Progenitor cell of endocrine pancreas (in vitro differentiated cells): ENCODE measurements around the gene DMBT1. TPM values are rescaled to one million over a fixed set of nuclear protein-coding genes. Genes with fewer than 3 reads are reported as not detected.

Experiments
- DNase-seq: peaks from one replicate; pipeline ENCODE4 v3.0.0; 2021; ENCODE audit warnings: low spot score; ENCODE audit not compliant: unreplicated experiment
- H3K27ac Mint-ChIP-seq: 2 replicates; pipeline ENCODE4 v1.8.0; 2021; ENCODE audit warnings: mild to moderate bottlenecking, moderate library complexity, mixed read lengths
- H3K27me3 Mint-ChIP-seq: 2 replicates; pipeline ENCODE4 v1.8.0; 2021; ENCODE audit warnings: mixed read lengths
- H3K36me3 Mint-ChIP-seq: 2 replicates; pipeline ENCODE4 v1.8.0; 2022; ENCODE audit warnings: mixed read lengths; ENCODE audit not compliant: insufficient read depth
- H3K4me1 Mint-ChIP-seq: 2 replicates; pipeline ENCODE4 v1.8.0; 2021; ENCODE audit warnings: low read depth, mixed read lengths
- H3K4me3 Mint-ChIP-seq: 2 replicates; pipeline ENCODE4 v1.8.0; 2021; ENCODE audit warnings: low read depth, mild to moderate bottlenecking, moderate library complexity, mixed read lengths
- H3K9me3 Mint-ChIP-seq: 2 replicates; pipeline ENCODE4 v1.8.0; 2021; ENCODE audit warnings: low read depth, mixed read lengths
- CTCF ChIP-seq: fragments of 200-600 bp; sonication (generic); IDR thresholded peaks from one replicate; pipeline ENCODE4 v1.5.0; 2021; ENCODE audit warnings: antibody characterized with exemption, mild to moderate bottlenecking; ENCODE audit not compliant: unreplicated experiment
- total RNA-seq: library from RNA; stranded (reverse); gene quantifications from 2 replicates; pipeline ENCODE4 v1.2.1, GENCODE V29; 2021

Gene DMBT1
- total RNA-seq, 1 donor from 2014 or later = 1.0 TPM

GRCh38 chr10:122672655-122673054 lies 112.1 kb downstream of the DMBT1 start:
- H3K4me1 Mint-ChIP-seq = peaks cover 7% of the 10 kb centered on the region
- no peaks in the 10 kb centered on the region for H3K9me3 Mint-ChIP-seq
- H3K27ac Mint-ChIP-seq = no peak overlapping the region
- DNase-seq = no peak
- no peak for TF ChIP-seq CTCF
- peaks cover 63% of the 10 kb centered on the region for H3K27me3 Mint-ChIP-seq
- H3K36me3 Mint-ChIP-seq = no peaks in the 10 kb centered on the region
- no peak overlapping the region for H3K4me3 Mint-ChIP-seq

GRCh38 chr10:122673269-122673668 lies 112.7 kb downstream of the DMBT1 start:
- Mint-ChIP-seq H3K27me3 (peaks cover 67% of the 10 kb centered on the region), H3K9me3 (no peaks in the 10 kb centered on the region), H3K27ac (no peak overlapping the region), H3K4me3 (no peak overlapping the region), H3K4me1 (peaks cover 7% of the 10 kb centered on the region), H3K36me3 (no peaks in the 10 kb centered on the region)
- DNase-seq = no peak
- no peak for TF ChIP-seq CTCF

GRCh38 chr10:122673731-122674130 lies 113.2 kb downstream of the DMBT1 start:
- Mint-ChIP-seq H3K4me1 (peaks cover 7% of the 10 kb centered on the region), H3K36me3 (no peaks in the 10 kb centered on the region), H3K27ac (no peak overlapping the region), H3K27me3 (peaks cover 71% of the 10 kb centered on the region), H3K4me3 (no peak overlapping the region), H3K9me3 (no peaks in the 10 kb centered on the region)
- DNase-seq = no peak
- TF ChIP-seq CTCF = no peak

- H3K27me3 Mint-ChIP-seq = peaks cover 79% of the 10 kb centered on the region
Observed at GRCh38 chr10:122674781-122675180, 114.2 kb downstream of the DMBT1 start.

GRCh38 chr10:122675278-122675677 lies 114.7 kb downstream of the DMBT1 start:
- H3K27ac Mint-ChIP-seq = no peak overlapping the region
- no peaks in the 10 kb centered on the region for H3K36me3 Mint-ChIP-seq
- H3K4me3 Mint-ChIP-seq = no peak overlapping the region
- peaks cover 82% of the 10 kb centered on the region for H3K27me3 Mint-ChIP-seq
- no peaks in the 10 kb centered on the region for H3K9me3 Mint-ChIP-seq
- DNase-seq = no peak
- H3K4me1 Mint-ChIP-seq = no peaks in the 10 kb centered on the region
- no peak for TF ChIP-seq CTCF

More at GRCh38 chr10:122674781-122675180, 114.2 kb downstream of the DMBT1 start:
- Mint-ChIP-seq H3K4me1 (no peaks in the 10 kb centered on the region), H3K36me3 (no peaks in the 10 kb centered on the region), H3K4me3 (no peak overlapping the region), H3K27ac (no peak overlapping the region), H3K9me3 (no peaks in the 10 kb centered on the region)
- DNase-seq = no peak
- no peak for TF ChIP-seq CTCF
